ENCODE data around the gene BRD9.

BRD9 gene

GRCh38 chr5:903756-904096 is 11.1 kb upstream of the BRD9 start:
- no peak overlapping the region for H3K27ac ChIP-seq (ENCODE audit: insufficient read depth in 1 of 2, low read depth in 1 of 2, low read length in 2 of 2, poor library complexity in 1 of 2, severe bottlenecking in 2 of 2)
- H3K4me3 ChIP-seq (ENCODE audit: control insufficient read depth in 1 of 7, extremely low read depth in 1 of 7, insufficient read depth in 4 of 7, low read depth in 2 of 7, low read length in 6 of 7): no peak overlapping the region
- peaks cover 8 to 70% (median 23%) of the 10 kb centered on the region in 4 experiments for H3K36me3 ChIP-seq (ENCODE audit: control insufficient read depth in 4 of 4, insufficient read depth in 4 of 4, low read length in 3 of 4)
- ChIA-PET POLR2A (interaction anchor here (0.6 kb wide), 1 partner anchor 50 kb away, joined by 3 read pairs; no protein-coding TSS in a partner anchor), CTCF (interaction anchor here (1.2 to 8.4 kb wide), 3 partner anchors 11 to 232 kb away, joined by 3 to 117 read pairs (median 26); partner anchors contain the start of genes BRD9 and TRIP13)
- 100% methylated on average over 4 of the region's 6 CpGs for WGBS (ENCODE audit: insufficient coverage)
- H3K27me3 ChIP-seq (replicated peaks in 2 of 5; ENCODE audit: control insufficient read depth in 4 of 5, insufficient read depth in 5 of 5, low read length in 4 of 5): no peaks in the 10 kb centered on the region
- DNase-seq: no peak
- H3K4me1 ChIP-seq (ENCODE audit: control extremely low read depth in 1 of 4, control insufficient read depth in 4 of 4, insufficient read depth in 4 of 4, low read length in 3 of 4): no peaks in the 10 kb centered on the region
- no peaks in the 10 kb centered on the region for H3K9me3 ChIP-seq (ENCODE audit: control extremely low read depth in 1 of 5, control insufficient read depth in 4 of 5, insufficient read depth in 2 of 5, low read depth in 1 of 5, low read length in 4 of 5)

DNA sequence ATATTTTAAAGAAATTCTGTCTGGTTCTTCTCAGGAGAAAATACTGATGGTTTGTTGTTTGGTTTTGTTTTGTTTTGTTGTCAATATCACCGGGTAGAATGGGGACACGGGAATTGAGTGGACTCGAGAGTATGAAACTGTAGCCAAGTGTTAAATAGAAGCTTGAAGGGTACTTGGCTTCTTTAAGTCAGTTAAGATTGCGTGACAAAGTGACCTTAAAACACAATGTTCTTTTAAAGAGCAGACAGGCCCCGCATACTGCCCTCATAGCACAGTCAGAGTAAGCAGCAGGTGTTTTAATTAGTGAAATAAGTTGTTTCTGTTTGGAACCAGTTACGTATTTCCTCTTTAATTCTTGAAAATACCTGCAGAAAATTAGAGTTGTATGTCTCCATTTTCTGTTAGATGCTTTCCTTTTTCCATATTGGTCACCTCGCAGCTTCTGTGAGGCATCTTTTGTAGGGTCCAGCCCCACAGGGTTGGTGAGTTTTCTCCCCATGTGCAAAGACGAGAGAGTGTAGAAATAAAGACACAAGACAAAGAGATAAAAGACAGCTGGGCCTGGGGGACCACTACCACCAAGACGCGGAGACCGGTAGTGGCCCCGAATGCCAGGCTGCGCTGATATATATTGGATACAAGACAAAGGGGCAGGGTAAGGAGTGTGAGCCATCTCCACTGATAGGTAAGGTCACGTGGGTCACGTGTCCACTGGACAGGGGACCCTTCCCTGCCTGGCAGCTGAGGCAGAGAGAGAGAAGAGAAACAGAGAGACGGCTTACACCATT is 9.7 kb upstream of the BRD9 start:
- no peak overlapping the region for H3K4me3 ChIP-seq (ENCODE audit: control insufficient read depth in 1 of 7, extremely low read depth in 1 of 7, insufficient read depth in 4 of 7, low read depth in 2 of 7, low read length in 6 of 7)
- H3K36me3 ChIP-seq (ENCODE audit: control insufficient read depth in 4 of 4, insufficient read depth in 4 of 4, low read length in 3 of 4): peaks cover 4 to 58% (median 17%) of the 10 kb centered on the region in 4 experiments
- no peaks in the 10 kb centered on the region for H3K4me1 ChIP-seq (ENCODE audit: control extremely low read depth in 1 of 4, control insufficient read depth in 4 of 4, insufficient read depth in 4 of 4, low read length in 3 of 4)
- no peak for DNase-seq
- ChIA-PET CTCF (interaction anchor here (0.8 to 8.4 kb wide), 9 partner anchors 9 to 477 kb away, joined by 3 to 117 read pairs (median 4); partner anchors contain the start of genes BRD9 and TRIP13), POLR2A (no interaction called here)
- no peak overlapping the region for H3K27ac ChIP-seq (ENCODE audit: insufficient read depth in 1 of 2, low read depth in 1 of 2, low read length in 2 of 2, poor library complexity in 1 of 2, severe bottlenecking in 2 of 2)
- H3K9me3 ChIP-seq (ENCODE audit: control extremely low read depth in 1 of 5, control insufficient read depth in 4 of 5, insufficient read depth in 2 of 5, low read depth in 1 of 5, low read length in 4 of 5): no peaks in the 10 kb centered on the region
- no peaks in the 10 kb centered on the region for H3K27me3 ChIP-seq (replicated peaks in 2 of 5; ENCODE audit: control insufficient read depth in 4 of 5, insufficient read depth in 5 of 5, low read length in 4 of 5)
- WGBS (ENCODE audit: insufficient coverage): 98% methylated on average over 13 of the region's 16 CpGs

DNA sequence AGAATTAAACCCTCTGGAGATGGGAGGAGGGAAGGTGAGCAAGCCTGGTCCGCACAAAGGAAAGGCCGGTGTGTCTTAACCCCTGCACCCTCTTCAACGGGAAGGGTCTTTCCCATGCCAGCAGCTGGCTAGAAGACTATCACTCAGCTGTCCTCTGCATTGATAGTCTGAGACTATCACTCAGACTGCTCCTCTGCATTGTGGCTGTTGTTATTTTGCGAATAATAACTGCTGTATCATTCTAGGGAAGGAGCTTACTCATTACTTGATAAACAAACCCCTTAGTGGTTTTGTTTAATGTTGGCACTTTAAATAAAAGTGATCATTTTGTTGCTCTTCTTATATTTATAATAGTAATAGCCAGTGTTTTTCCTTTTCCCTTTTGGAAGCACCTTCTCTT is 8.2 kb upstream of the BRD9 start:
- Histone ChIP-seq H3K4me3 (ENCODE audit: control insufficient read depth in 1 of 7, extremely low read depth in 1 of 7, insufficient read depth in 4 of 7, low read depth in 2 of 7, low read length in 6 of 7) (no peak overlapping the region), H3K27me3 (replicated peaks in 2 of 5; ENCODE audit: control insufficient read depth in 4 of 5, insufficient read depth in 5 of 5, low read length in 4 of 5) (no peaks in the 10 kb centered on the region), H3K4me1 (ENCODE audit: control extremely low read depth in 1 of 4, control insufficient read depth in 4 of 4, insufficient read depth in 4 of 4, low read length in 3 of 4) (no peaks in the 10 kb centered on the region), H3K27ac (ENCODE audit: insufficient read depth in 1 of 2, low read depth in 1 of 2, low read length in 2 of 2, poor library complexity in 1 of 2, severe bottlenecking in 2 of 2) (no peak overlapping the region), H3K36me3 (ENCODE audit: control insufficient read depth in 4 of 4, insufficient read depth in 4 of 4, low read length in 3 of 4) (peaks cover 4 to 51% (median 15%) of the 10 kb centered on the region in 4 experiments), H3K9me3 (ENCODE audit: control extremely low read depth in 1 of 5, control insufficient read depth in 4 of 5, insufficient read depth in 2 of 5, low read depth in 1 of 5, low read length in 4 of 5) (no peaks in the 10 kb centered on the region)
- WGBS (ENCODE audit: insufficient coverage): 83% methylated on average over 2 of the region's 4 CpGs
- POLR2A ChIA-PET: no interaction called here
- CTCF ChIA-PET: interaction anchor here (0.9 to 8.4 kb wide), 8 partner anchors 8 to 258 kb away, joined by 3 to 117 read pairs (median 4); partner anchors contain the start of genes BRD9 and TRIP13
- no peak for DNase-seq

DNA sequence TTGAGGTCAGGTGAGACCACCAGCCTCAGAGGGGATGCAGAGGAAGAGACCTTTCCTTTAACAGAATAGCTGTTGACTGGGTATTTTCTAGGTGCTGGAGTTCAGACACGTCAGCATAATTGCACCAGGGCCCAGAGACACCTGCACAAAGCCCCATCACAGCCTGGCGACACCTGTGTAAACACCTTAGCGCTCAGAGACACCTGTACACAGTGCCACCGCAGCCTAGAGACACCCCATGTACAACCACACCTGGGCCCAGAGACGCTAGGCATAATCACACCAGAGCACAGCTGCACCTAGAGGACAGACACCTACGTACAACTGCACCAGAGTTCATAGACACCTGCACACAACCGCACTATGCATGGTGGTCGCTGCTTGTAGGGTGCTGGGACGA is 1.1 kb upstream of the BRD9 start:
- no peaks in the 10 kb centered on the region for H3K9me3 ChIP-seq (ENCODE audit: control extremely low read depth in 1 of 5, control insufficient read depth in 4 of 5, insufficient read depth in 2 of 5, low read depth in 1 of 5, low read length in 4 of 5)
- WGBS (ENCODE audit: insufficient coverage): 97% methylated on average over 6 of the region's 9 CpGs
- ChIA-PET CTCF (interaction anchor here (1.5 to 10.1 kb wide), 3 partner anchors 8 to 222 kb away, joined by 3 to 67 read pairs (median 26); no protein-coding TSS in a partner anchor), POLR2A (no interaction called here)
- H3K4me3 ChIP-seq (ENCODE audit: control insufficient read depth in 1 of 7, extremely low read depth in 1 of 7, insufficient read depth in 4 of 7, low read depth in 2 of 7, low read length in 6 of 7): peak overlapping the region in 3 of 7 experiments; percentile 79 to 87 (median 85)
- DNase-seq: no peak
- H3K27ac ChIP-seq (ENCODE audit: insufficient read depth in 1 of 2, low read depth in 1 of 2, low read length in 2 of 2, poor library complexity in 1 of 2, severe bottlenecking in 2 of 2): no peak overlapping the region
- no peaks in the 10 kb centered on the region for H3K27me3 ChIP-seq (replicated peaks in 2 of 5; ENCODE audit: control insufficient read depth in 4 of 5, insufficient read depth in 5 of 5, low read length in 4 of 5)
- peaks cover 10 to 52% (median 26%) of the 10 kb centered on the region in 4 experiments for H3K36me3 ChIP-seq (ENCODE audit: control insufficient read depth in 4 of 4, insufficient read depth in 4 of 4, low read length in 3 of 4)
- H3K4me1 ChIP-seq (ENCODE audit: control extremely low read depth in 1 of 4, control insufficient read depth in 4 of 4, insufficient read depth in 4 of 4, low read length in 3 of 4): peaks cover 0 to 26% (median 23%) of the 10 kb centered on the region in 4 experiments

GRCh38 chr5:893137-893506 is 521 bp upstream of the BRD9 start:
- H3K27ac ChIP-seq (ENCODE audit: insufficient read depth in 1 of 2, low read depth in 1 of 2, low read length in 2 of 2, poor library complexity in 1 of 2, severe bottlenecking in 2 of 2): peak overlapping the region in 1 of 2 experiments; percentile 54
- peaks cover 15 to 58% (median 32%) of the 10 kb centered on the region in 4 experiments for H3K36me3 ChIP-seq (ENCODE audit: control insufficient read depth in 4 of 4, insufficient read depth in 4 of 4, low read length in 3 of 4)
- H3K9me3 ChIP-seq (ENCODE audit: control extremely low read depth in 1 of 5, control insufficient read depth in 4 of 5, insufficient read depth in 2 of 5, low read depth in 1 of 5, low read length in 4 of 5): no peaks in the 10 kb centered on the region
- peaks cover 0 to 26% (median 23%) of the 10 kb centered on the region in 4 experiments for H3K4me1 ChIP-seq (ENCODE audit: control extremely low read depth in 1 of 4, control insufficient read depth in 4 of 4, insufficient read depth in 4 of 4, low read length in 3 of 4)
- no peak for DNase-seq
- no peaks in the 10 kb centered on the region for H3K27me3 ChIP-seq (replicated peaks in 2 of 5; ENCODE audit: control insufficient read depth in 4 of 5, insufficient read depth in 5 of 5, low read length in 4 of 5)
- CTCF ChIA-PET: interaction anchor here (1.3 to 10.1 kb wide), 3 partner anchors 9 to 446 kb away, joined by 3 to 67 read pairs (median 26); no protein-coding TSS in a partner anchor
- H3K4me3 ChIP-seq (ENCODE audit: control insufficient read depth in 1 of 7, extremely low read depth in 1 of 7, insufficient read depth in 4 of 7, low read depth in 2 of 7, low read length in 6 of 7): peak overlapping the region; percentile 62 to 87 (median 80)
- WGBS (ENCODE audit: insufficient coverage): 4% methylated on average over 29 of the region's 31 CpGs
- POLR2A ChIA-PET: interaction anchor here (0.7 kb wide), 1 partner anchor 221 kb away, joined by 3 read pairs; no protein-coding TSS in a partner anchor

GRCh38 chr5:891837-892393 is 686 bp downstream of the BRD9 start:
- ChIA-PET CTCF (interaction anchor here (0.6 to 10.1 kb wide), 4 partner anchors 10 to 445 kb away, joined by 3 to 67 read pairs (median 14); no protein-coding TSS in a partner anchor), POLR2A (no interaction called here)
- Histone ChIP-seq H3K4me1 (ENCODE audit: control extremely low read depth in 1 of 4, control insufficient read depth in 4 of 4, insufficient read depth in 4 of 4, low read length in 3 of 4) (peaks cover 0 to 26% (median 23%) of the 10 kb centered on the region in 4 experiments), H3K27me3 (replicated peaks in 2 of 5; ENCODE audit: control insufficient read depth in 4 of 5, insufficient read depth in 5 of 5, low read length in 4 of 5) (no peaks in the 10 kb centered on the region), H3K27ac (ENCODE audit: insufficient read depth in 1 of 2, low read depth in 1 of 2, low read length in 2 of 2, poor library complexity in 1 of 2, severe bottlenecking in 2 of 2) (peak overlapping the region; percentile 78 to 88), H3K9me3 (ENCODE audit: control extremely low read depth in 1 of 5, control insufficient read depth in 4 of 5, insufficient read depth in 2 of 5, low read depth in 1 of 5, low read length in 4 of 5) (no peaks in the 10 kb centered on the region), H3K36me3 (ENCODE audit: control insufficient read depth in 4 of 4, insufficient read depth in 4 of 4, low read length in 3 of 4) (peaks cover 17 to 69% (median 41%) of the 10 kb centered on the region in 4 experiments), H3K4me3 (ENCODE audit: control insufficient read depth in 1 of 7, extremely low read depth in 1 of 7, insufficient read depth in 4 of 7, low read depth in 2 of 7, low read length in 6 of 7) (peak overlapping the region; percentile 62 to 87 (median 80))
- WGBS (ENCODE audit: insufficient coverage): 41% methylated on average over 12 of the region's 25 CpGs
- DNase-seq: peak in 1 of 3 donors; percentile 6
